ENCODE results near the gene ARID1B. TPM values are rescaled to one million over a fixed set of nuclear protein-coding genes. Genes with fewer than 3 reads are reported as not detected.
A peak's percentile ranks its signal among the peaks of the same experiment; 100 is the strongest.

Gene ARID1B
- total and polyA plus RNA-seq, 12 donors, result 13.3 to 85.6 (median 50.9) TPM

DNA sequence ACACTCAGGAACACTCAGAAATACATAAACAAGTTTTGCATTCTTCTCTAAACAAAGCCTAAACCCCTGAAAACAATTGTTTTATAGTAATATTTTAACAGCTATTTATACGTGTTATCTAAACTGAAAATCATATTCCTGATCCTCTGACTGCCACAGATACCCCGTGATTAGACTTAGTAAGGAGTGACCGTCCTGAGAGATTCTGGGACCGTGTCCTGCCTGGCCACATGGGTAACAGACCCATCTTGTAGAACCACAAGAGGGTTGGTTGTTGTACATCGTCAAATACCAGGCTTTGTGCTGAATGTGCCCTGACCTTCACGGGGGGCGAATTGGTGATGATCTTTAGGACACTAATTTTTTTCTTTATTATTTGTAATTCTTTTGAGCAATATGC is 331.7 kb downstream of the ARID1B start:
- H3K4me1 ChIP-seq (replicated peaks in 1 of 2), result peaks cover 31 to 43% of the 10 kb centered on the region in 2 donors
- TF ChIP-seq CTCF (IDR thresholded peaks at IDR 0.05) (no peak), POLR2A (IDR thresholded peaks at IDR 0.05) (no peak)
- H3K27ac ChIP-seq, result peak overlapping the region in 4 of 5 donors; percentile 31 to 77 (median 67)
- H3K27me3 ChIP-seq, result no peaks in the 10 kb centered on the region
- DNase-seq, result no peak
- H3K36me3 ChIP-seq (replicated peaks in 1 of 2), result no peaks in the 10 kb centered on the region
- WGBS, 4 donors, result 51 to 74% (median 61%) methylated on average over 7 of the region's 7 CpGs
- intact Hi-C loops (cut with DNase I), result no loop called here
- no peak overlapping the region for H3K4me3 ChIP-seq
- H3K9me3 ChIP-seq (replicated peaks in 1 of 3), result no peaks in the 10 kb centered on the region

DNA sequence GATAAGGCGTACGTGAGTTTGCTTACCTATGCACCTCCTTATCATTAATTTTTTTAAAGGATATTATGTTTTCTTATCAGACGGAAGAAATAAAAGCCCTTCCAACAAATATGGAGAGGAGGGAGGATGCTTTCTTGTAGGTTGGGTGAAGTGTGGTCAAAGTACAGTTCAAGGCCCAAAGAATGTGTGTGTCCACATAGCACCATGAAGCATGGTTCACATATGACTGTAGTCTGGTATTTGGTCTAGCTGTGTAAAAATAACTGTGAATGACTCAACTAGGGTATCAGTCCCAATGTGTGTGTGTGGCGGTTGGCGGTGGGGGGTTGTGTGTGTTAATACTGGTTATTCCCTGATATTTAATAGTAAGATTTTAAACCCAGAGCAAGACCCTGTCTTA is 333.4 kb downstream of the ARID1B start:
- Histone ChIP-seq H3K4me1 (replicated peaks in 1 of 2) (peaks cover 25 to 34% of the 10 kb centered on the region in 2 donors), H3K4me3 (no peak overlapping the region), H3K27me3 (no peaks in the 10 kb centered on the region), H3K9me3 (replicated peaks in 1 of 3) (no peaks in the 10 kb centered on the region), H3K36me3 (replicated peaks in 1 of 2) (no peaks in the 10 kb centered on the region), H3K27ac (no peak overlapping the region)
- 96 to 98% (median 97%) methylated on average over 5 of the region's 5 CpGs for WGBS, 4 donors
- no peak for TF ChIP-seq CTCF (IDR thresholded peaks at IDR 0.05)
- TF ChIP-seq POLR2A (IDR thresholded peaks at IDR 0.05), result no peak
- no peak for DNase-seq
- intact Hi-C loops (cut with DNase I), result no loop called here

DNA sequence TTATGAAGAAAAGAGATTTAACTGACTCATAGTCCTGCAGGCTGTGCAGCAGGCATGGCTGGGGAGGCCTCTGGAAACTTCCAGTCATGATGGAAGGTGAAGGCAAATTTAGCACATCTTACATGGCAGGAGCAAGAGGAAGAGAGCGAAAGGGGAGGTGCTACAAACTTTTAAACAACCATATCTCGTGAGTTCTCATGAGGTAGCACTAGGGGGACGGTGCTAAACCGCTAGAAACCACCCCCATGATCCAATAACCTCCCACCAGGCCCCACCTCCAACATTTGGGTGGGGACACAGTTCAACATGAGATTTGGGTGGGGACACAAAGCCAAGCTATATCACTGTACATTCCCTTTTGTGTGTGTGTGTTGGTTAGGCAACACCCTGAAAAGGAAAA is 336.2 kb downstream of the ARID1B start:
- TF ChIP-seq CTCF (IDR thresholded peaks at IDR 0.05) (no peak), POLR2A (IDR thresholded peaks at IDR 0.05) (no peak)
- peaks cover 9 to 16% of the 10 kb centered on the region in 2 donors for H3K4me1 ChIP-seq (replicated peaks in 1 of 2)
- no peak overlapping the region for H3K4me3 ChIP-seq
- DNase-seq, result no peak
- H3K9me3 ChIP-seq (replicated peaks in 1 of 3), result no peaks in the 10 kb centered on the region
- WGBS, 4 donors, result 95 to 97% (median 96%) methylated on average over 4 of the region's 4 CpGs
- H3K27me3 ChIP-seq, result no peaks in the 10 kb centered on the region
- H3K36me3 ChIP-seq (replicated peaks in 1 of 2), result no peaks in the 10 kb centered on the region
- intact Hi-C loops (cut with DNase I), result no loop called here
- H3K27ac ChIP-seq, result no peak overlapping the region

- DNase-seq, result no peak
- no peak overlapping the region for H3K4me3 ChIP-seq
- intact Hi-C loops (cut with DNase I), result no loop called here
- H3K27me3 ChIP-seq, result no peaks in the 10 kb centered on the region
- no peaks in the 10 kb centered on the region for H3K36me3 ChIP-seq (replicated peaks in 1 of 2)
- peaks cover 0 to 1% of the 10 kb centered on the region in 2 donors for H3K4me1 ChIP-seq (replicated peaks in 1 of 2)
- no peaks in the 10 kb centered on the region for H3K9me3 ChIP-seq (replicated peaks in 1 of 3)
- no peak for TF ChIP-seq POLR2A (IDR thresholded peaks at IDR 0.05)
- TF ChIP-seq CTCF (IDR thresholded peaks at IDR 0.05), result no peak
- H3K27ac ChIP-seq, result no peak overlapping the region
- 75 to 83% (median 78%) methylated on average over 3 of the region's 3 CpGs for WGBS, 4 donors
These were observed 339.2 kb downstream of the ARID1B start for GRCh38 chr6:157116426-157116825.

All from adrenal gland (tissue), 12 donors.